PFSK-1 (cell line): ENCODE data around the gene IDH3G.

Experiments used
- FOXP2 ChIP-seq: optimal IDR thresholded peaks from 2 replicates; pipeline ENCODE3; 2011; ENCODE audit warnings: borderline replicate concordance, control low read depth, inconsistent platforms; ENCODE audit not compliant: insufficient read depth; ENCODE audit errors: extremely low read length, extremely low read depth
- POLR2AphosphoS5 ChIP-seq: IDR thresholded peaks from 2 replicates; pipeline ENCODE4 v1.6.1; 2012; ENCODE audit warnings: low read depth, mild to moderate bottlenecking, control low read depth, low read length, moderate library complexity
- REST ChIP-seq, 2 experiments: IDR thresholded peaks; 2 replicates each; pipeline versions ENCODE4 v1.6.1 to v1.8.0; 2011 to 2012; ENCODE audit warnings: low read depth in 2 of 2, low read length in 2 of 2, control low read depth in 1 of 2, inconsistent platforms in 1 of 2, mild to moderate bottlenecking in 1 of 2, moderate library complexity in 1 of 2; ENCODE audit not compliant: insufficient read depth in 1 of 2
- SIN3A ChIP-seq: IDR thresholded peaks from 2 replicates; pipeline ENCODE4 v1.6.1; 2012; ENCODE audit warnings: mild to moderate bottlenecking, low read length, moderate library complexity, borderline replicate concordance; ENCODE audit not compliant: insufficient read depth
- TAF1 ChIP-seq: IDR thresholded peaks from 2 replicates; pipeline ENCODE4 v1.6.1; 2012; ENCODE audit warnings: low read length, control low read depth, borderline replicate concordance; ENCODE audit not compliant: insufficient read depth

The IDH3G gene

DNA sequence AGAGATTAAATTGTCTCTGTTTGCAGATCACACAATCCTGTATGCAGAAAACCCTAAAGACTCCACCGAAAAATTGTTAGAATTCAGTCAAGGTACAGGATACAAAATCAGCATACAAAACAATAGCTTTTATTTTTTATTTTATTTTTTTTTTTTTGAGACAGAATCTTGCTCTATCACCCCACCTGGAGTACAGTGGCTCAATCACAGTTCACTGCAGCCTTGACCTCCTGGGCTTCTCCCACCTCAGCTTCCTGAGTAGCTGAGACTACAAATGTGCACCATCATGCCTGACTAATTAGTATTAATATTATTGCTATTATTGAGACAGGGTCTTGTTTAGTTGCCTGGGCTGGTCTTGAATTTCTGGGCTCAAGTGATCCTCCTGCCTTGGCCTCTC is 39.0 kb downstream of the IDH3G start:
- TF ChIP-seq TAF1: no peak
- TF ChIP-seq SIN3A: no peak
- no peak for TF ChIP-seq REST (IDR thresholded peaks at IDR 0.05; ENCODE audit: insufficient read depth in 1 of 2, low read depth in 2 of 2, low read length in 2 of 2)
- no peak for TF ChIP-seq POLR2AphosphoS5

DNA sequence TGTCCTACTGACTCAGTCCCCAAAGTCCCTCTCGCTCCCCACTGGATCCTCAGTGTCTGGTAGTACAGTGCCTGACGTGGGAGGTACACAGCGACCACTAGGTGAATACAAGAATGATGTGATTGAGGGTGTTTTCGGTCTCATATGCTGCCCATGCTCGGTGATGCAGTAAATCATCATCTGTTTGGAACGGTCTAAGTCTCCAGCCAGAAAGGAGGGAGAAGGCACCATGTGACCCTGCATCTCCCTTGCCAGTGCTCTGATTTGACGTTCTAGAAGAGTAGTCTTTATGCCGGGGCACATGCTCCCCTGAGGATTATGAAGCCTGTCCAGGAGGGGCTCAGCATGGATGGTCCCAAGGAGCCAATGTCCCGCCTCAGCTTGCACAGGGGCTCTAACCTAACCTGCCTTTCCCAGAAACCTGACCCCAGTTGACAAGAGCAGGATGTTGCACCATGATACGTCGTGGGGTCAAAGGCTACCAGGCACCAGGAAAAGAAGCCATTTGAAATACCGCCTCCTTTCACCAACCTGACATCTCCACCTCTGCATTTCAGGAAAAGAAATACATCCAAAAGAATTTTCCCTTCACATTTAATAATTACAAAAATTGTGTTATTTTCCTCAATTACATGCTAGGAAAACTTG is 43.9 kb downstream of the IDH3G start:
- TF ChIP-seq TAF1 (no peak), SIN3A (no peak), POLR2AphosphoS5 (no peak), REST (IDR thresholded peaks at IDR 0.05; ENCODE audit: insufficient read depth in 1 of 2, low read depth in 2 of 2, low read length in 2 of 2) (no peak), FOXP2 (no peak)

DNA sequence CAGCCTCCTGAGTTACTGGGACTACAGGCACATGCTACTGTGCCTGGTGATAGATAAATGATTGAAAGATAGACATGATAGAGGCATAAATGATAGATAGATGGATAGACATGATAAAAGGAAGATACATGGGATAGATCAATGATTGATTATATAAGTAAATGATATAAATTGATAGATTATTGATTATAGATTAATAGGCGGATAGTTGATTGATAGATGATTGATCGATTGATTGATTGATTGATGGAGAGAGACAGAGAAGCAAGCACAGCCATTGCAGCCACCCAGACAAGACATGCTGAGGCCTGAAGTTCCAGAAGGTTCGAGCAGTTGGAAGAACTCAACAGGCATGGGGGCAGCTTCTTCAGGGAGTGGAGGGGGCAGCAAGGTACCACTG is 47.8 kb downstream of the IDH3G start:
- no peak for TF ChIP-seq REST (IDR thresholded peaks at IDR 0.05; ENCODE audit: insufficient read depth in 1 of 2, low read depth in 2 of 2, low read length in 2 of 2)
- TF ChIP-seq TAF1: no peak
- no peak for TF ChIP-seq FOXP2
- TF ChIP-seq SIN3A: no peak
- TF ChIP-seq POLR2AphosphoS5: no peak

DNA sequence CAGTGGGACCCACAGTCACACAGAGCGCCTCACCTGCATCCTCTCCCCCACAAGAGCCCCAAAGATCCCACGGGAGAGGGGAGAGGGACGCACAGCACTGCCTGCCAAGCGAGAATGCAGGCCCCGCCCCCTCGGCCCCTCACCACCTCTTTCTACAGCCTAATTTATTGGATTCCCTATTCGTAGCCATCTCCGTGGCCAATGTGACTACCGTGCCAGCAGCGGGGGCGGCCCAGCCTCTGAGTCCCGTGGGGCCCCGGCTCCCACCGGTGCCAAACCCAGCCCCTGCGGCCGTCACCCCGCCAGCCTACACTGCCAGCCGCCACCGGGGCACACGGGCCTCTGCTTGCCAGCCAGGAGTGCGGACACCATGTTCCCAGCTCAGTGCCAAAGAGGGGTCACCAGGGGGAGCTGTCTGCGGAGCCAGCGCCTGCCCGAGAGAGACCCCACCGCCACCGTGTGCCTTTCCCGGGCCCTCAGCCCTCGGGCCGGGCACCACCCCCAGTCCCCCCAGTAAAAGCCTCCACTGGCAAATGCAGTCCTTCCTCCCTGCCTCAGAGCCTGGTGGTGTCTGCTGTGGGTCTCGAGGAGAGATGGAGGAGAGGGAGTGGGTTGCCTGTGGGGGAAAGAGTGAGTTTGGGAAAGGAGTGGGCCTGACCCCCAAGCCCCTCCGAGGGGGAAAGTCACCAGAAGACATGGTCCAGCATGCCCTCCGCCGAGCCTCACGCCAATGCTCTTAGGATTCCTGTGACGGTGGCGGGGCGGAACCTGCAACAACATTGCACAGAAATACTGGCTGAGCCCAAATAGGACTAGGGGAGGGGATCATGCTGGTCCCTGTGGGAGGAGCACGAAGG is 49.7 kb downstream of the IDH3G start:
- TF ChIP-seq REST (IDR thresholded peaks at IDR 0.05; ENCODE audit: insufficient read depth in 1 of 2, low read depth in 2 of 2, low read length in 2 of 2): no peak
- TF ChIP-seq POLR2AphosphoS5: no peak
- TF ChIP-seq FOXP2: no peak
- TF ChIP-seq SIN3A: no peak
- TF ChIP-seq TAF1: no peak

GRCh38 chrX:153741446-153741845 is 52.7 kb downstream of the IDH3G start:
- no peak for TF ChIP-seq REST (IDR thresholded peaks at IDR 0.05; ENCODE audit: insufficient read depth in 1 of 2, low read depth in 2 of 2, low read length in 2 of 2)
- no peak for TF ChIP-seq SIN3A
- TF ChIP-seq TAF1: no peak
- TF ChIP-seq POLR2AphosphoS5: no peak
- no peak for TF ChIP-seq FOXP2
